Keratinocyte (primary cell): Measurements from ENCODE around the gene WBP1. TPM values are rescaled to one million over a fixed set of nuclear protein-coding genes. Genes with fewer than 3 reads are reported as not detected.
"Not testable (repeated sequence)": the region's sequence is repeated elsewhere in the genome, so short reads cannot be mapped to it uniquely, and the experiment has no call there.

Experiments
- DNase-seq: peaks from one replicate; pipeline ENCODE4 v3.0.0-alpha.2; 2011; ENCODE audit warnings: low read depth, missing footprints, low spot score
- FAIRE-seq: peaks from 2 replicates; lab custom pipeline; 2011; peaks lifted over from hg19 to GRCh38; lab: Jason Lieb, UNC
- H2AFZ ChIP-seq: 2 replicates; pipeline ENCODE4 v1.6.0; 2012; ENCODE audit warnings: low read length, control low read depth, inconsistent platforms; ENCODE audit not compliant: control insufficient read depth
- H3K27ac ChIP-seq: 2 replicates; pipeline ENCODE4 v1.5.1; 2011; ENCODE audit warnings: low read length; ENCODE audit not compliant: control insufficient read depth, insufficient read depth
- H3K27me3 ChIP-seq: 3 replicates; pipeline ENCODE4 v1.6.0; 2011; ENCODE audit warnings: low read length; ENCODE audit not compliant: control insufficient read depth, insufficient read depth; ENCODE audit errors: extremely low read depth
- H3K36me3 ChIP-seq, 2 experiments: 2 replicates in 1 of 2; 3 replicates in 1 of 2; pipeline ENCODE4 v1.5.1; 2011; ENCODE audit warnings: low read length in 2 of 2, mild to moderate bottlenecking in 1 of 2; ENCODE audit not compliant: control insufficient read depth in 2 of 2, insufficient read depth in 2 of 2; ENCODE audit errors: extremely low read depth in 1 of 2
- H3K4me1 ChIP-seq: 3 replicates; pipeline ENCODE4 v1.5.1; 2011; ENCODE audit warnings: low read length; ENCODE audit not compliant: control insufficient read depth, insufficient read depth; ENCODE audit errors: extremely low read depth
- H3K4me2 ChIP-seq: 3 replicates; pipeline ENCODE4 v1.6.0; 2011; ENCODE audit warnings: low read depth, low read length; ENCODE audit not compliant: control insufficient read depth, insufficient read depth; ENCODE audit errors: extremely low read depth
- H3K4me3 ChIP-seq, 3 experiments: fragments of 200-600 bp in 1 of 3; sonication (generic) in 1 of 3; 2 replicates in 2 of 3; 3 replicates in 1 of 3; pipeline ENCODE4 v1.5.1; 2011 to 2016; ENCODE audit warnings: low read length in 3 of 3, mild to moderate bottlenecking in 3 of 3, control low read depth in 2 of 3, inconsistent platforms in 1 of 3, low read depth in 1 of 3, mixed read lengths in 1 of 3, mixed run types in 1 of 3, moderate library complexity in 1 of 3; ENCODE audit not compliant: control insufficient read depth in 2 of 3, insufficient read depth in 2 of 3; ENCODE audit errors: extremely low read depth in 1 of 3
- H3K79me2 ChIP-seq: 2 replicates; pipeline ENCODE4 v1.6.0; 2012; ENCODE audit warnings: low read length; ENCODE audit not compliant: control insufficient read depth, insufficient read depth
- H3K9ac ChIP-seq: 3 replicates; pipeline ENCODE4 v1.6.0; 2011; ENCODE audit warnings: low read length; ENCODE audit not compliant: control insufficient read depth, insufficient read depth; ENCODE audit errors: extremely low read depth
- H3K9me1 ChIP-seq: 3 replicates; pipeline ENCODE4 v1.6.0; 2011; ENCODE audit warnings: low read length; ENCODE audit not compliant: control insufficient read depth, insufficient read depth; ENCODE audit errors: extremely low read depth
- H3K9me3 ChIP-seq: 2 replicates; pipeline ENCODE4 v1.5.1; 2012; ENCODE audit warnings: low read depth, low read length; ENCODE audit not compliant: control insufficient read depth
- H4K20me1 ChIP-seq: 3 replicates; pipeline ENCODE4 v1.6.0; 2011; ENCODE audit warnings: low read length; ENCODE audit not compliant: control insufficient read depth, insufficient read depth; ENCODE audit errors: extremely low read depth
- CTCF ChIP-seq, 3 experiments: IDR thresholded peaks in 1 of 3; conservative IDR thresholded peaks in 1 of 3; optimal IDR thresholded peaks in 1 of 3; 2 replicates in 2 of 3; 3 replicates in 1 of 3; pipeline versions ENCODE3 to v1.5.1; 2011; ENCODE audit warnings: low read length in 3 of 3, mild to moderate bottlenecking in 3 of 3, moderate library complexity in 2 of 3, control low read depth in 1 of 3, inconsistent platforms in 1 of 3; ENCODE audit not compliant: insufficient read depth in 2 of 3; ENCODE audit errors: extremely low read depth in 1 of 3
- EZH2 ChIP-seq: IDR thresholded peaks from one replicate; pipeline ENCODE4 v1.6.1; 2012; ENCODE audit warnings: inconsistent platforms, mild to moderate bottlenecking, low read length, moderate library complexity
- dilution Hi-C: fragments of 300-500 bp; cut with MboI; formaldehyde crosslinking; loops from one replicate; pipeline ENCODE4 v1.7.0; 2020; ENCODE audit warnings: low sequenced_read_pairs; ENCODE audit not compliant: extremely low pct_ligation_motif_present
- polyA plus RNA-seq, 5 experiments: library from polyadenylated mRNA; depleted of rRNA in 3 of 5; stranded (reverse) in 3 of 5; stranded (forward) in 1 of 5; unstranded in 1 of 5; fragments of >200 nt; gene quantifications; 1 replicate in 1 of 5; 2 replicates in 3 of 5; 3 replicates in 1 of 5; pipeline versions ENCODE4 v1.2.1 to v1.2.3, GENCODE V29; 2011 to 2012; ENCODE audit warnings: missing spikeins in 2 of 5, low read depth in 1 of 5, low replicate concordance in 1 of 5

The WBP1 gene
- polyA plus RNA-seq, 1 donor (not counting 4 experiments of a cell fraction or from before 2014, with no cell fraction given) = 75.5 TPM

GRCh38 chr2:74441170-74441689 is 17.0 kb upstream of the WBP1 start:
- TF ChIP-seq EZH2 (no peak), CTCF (optimal IDR thresholded peaks at IDR 0.05 in 1 of 3, IDR thresholded peaks at IDR 0.05 in 1 of 3, conservative IDR thresholded peaks at IDR 0.05 in 1 of 3; ENCODE audit: extremely low read depth in 1 of 3, insufficient read depth in 2 of 3, low read length in 3 of 3) (no peak)
- no peaks in the 10 kb centered on the region for H3K27me3 ChIP-seq
- dilution Hi-C loops = no loop called here
- H3K4me3 ChIP-seq = peak overlapping the region; percentile 74 to 98 (median 78)
- H3K36me3 ChIP-seq = peaks cover 12 to 29% of the 10 kb centered on the region in 2 experiments
- H3K4me2 ChIP-seq = peak overlapping the region; percentile 84
- H3K79me2 ChIP-seq = peaks cover 56% of the 10 kb centered on the region
- H3K9ac ChIP-seq = peak overlapping the region; percentile 98
- peak overlapping the region; percentile 93 for H3K27ac ChIP-seq
- DNase-seq (no peak), FAIRE-seq (no peak)
- H4K20me1 ChIP-seq = peaks cover 15% of the 10 kb centered on the region
- H3K9me3 ChIP-seq = no peaks in the 10 kb centered on the region
- H3K9me1 ChIP-seq = peaks cover 4% of the 10 kb centered on the region
- peaks cover 33% of the 10 kb centered on the region for H3K4me1 ChIP-seq
- peak overlapping the region; percentile 30 for H2AFZ ChIP-seq

DNA sequence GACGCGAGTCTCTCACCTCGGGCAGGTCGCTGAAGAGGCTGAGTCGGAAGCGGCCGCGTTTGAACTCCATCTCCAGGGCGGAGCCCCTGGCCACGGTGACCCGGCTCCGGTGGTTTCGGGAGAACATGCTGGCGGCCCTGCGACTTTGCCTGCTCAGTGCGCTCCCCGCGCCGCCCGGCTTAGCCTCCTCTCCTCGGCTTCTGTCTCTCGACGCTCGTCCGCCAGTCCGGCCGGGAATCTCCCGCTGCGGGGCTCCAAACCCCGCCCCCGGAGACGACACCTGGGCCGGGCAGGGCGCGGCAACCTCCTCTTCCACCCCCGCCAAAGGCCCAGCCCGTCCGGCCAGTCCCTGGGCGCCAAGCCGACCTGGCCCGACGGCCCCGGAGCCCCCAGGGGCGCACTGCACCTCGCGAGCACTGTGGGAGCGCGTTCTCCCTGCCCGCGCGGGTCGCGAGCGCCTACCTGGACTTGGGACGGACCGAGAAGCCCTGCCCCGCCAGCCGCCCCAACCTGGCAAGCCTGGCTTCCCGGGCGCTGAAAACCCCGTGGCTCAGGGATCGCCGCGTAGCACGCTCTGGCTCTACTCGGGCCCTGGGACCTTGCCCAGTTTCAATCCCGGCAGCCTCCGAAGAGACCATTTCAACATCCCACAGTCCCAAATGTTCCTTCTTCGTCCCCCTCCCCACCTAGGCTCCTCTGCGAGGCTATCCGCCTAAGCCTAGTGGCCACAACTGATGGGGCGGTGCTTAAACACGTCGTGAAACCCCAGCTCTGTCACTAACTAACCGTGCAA is 16.4 kb upstream of the WBP1 start, which contains the start of gene RTKN:
RTKN (minus strand) TSS at position 248 of the 793 bp plus-strand sequence; CDS start at position 127, 121 bp downstream.
- Histone ChIP-seq H4K20me1 (peaks cover 8% of the 10 kb centered on the region), H2AFZ (peak within 1 kb of the TSS; percentile 69), H3K4me3 (peak within 1 kb of the TSS; percentile 74 to 98 (median 78)), H3K27me3 (no peaks in the 10 kb centered on the region), H3K4me2 (peak within 1 kb of the TSS; percentile 84), H3K9ac (peak within 1 kb of the TSS; percentile 98), H3K4me1 (peaks cover 33% of the 10 kb centered on the region), H3K9me1 (peaks cover 4% of the 10 kb centered on the region), H3K79me2 (peaks cover 50% of the 10 kb centered on the region), H3K9me3 (no peaks in the 10 kb centered on the region), H3K27ac (peak within 1 kb of the TSS; percentile 93), H3K36me3 (peaks cover 8 to 22% of the 10 kb centered on the region in 2 experiments)
- dilution Hi-C loops = no loop called here
- DNase-seq = no peak
- no peak for FAIRE-seq
- no peak for TF ChIP-seq CTCF (optimal IDR thresholded peaks at IDR 0.05 in 1 of 3, IDR thresholded peaks at IDR 0.05 in 1 of 3, conservative IDR thresholded peaks at IDR 0.05 in 1 of 3; ENCODE audit: extremely low read depth in 1 of 3, insufficient read depth in 2 of 3, low read length in 3 of 3)
- TF ChIP-seq EZH2 = no peak

DNA sequence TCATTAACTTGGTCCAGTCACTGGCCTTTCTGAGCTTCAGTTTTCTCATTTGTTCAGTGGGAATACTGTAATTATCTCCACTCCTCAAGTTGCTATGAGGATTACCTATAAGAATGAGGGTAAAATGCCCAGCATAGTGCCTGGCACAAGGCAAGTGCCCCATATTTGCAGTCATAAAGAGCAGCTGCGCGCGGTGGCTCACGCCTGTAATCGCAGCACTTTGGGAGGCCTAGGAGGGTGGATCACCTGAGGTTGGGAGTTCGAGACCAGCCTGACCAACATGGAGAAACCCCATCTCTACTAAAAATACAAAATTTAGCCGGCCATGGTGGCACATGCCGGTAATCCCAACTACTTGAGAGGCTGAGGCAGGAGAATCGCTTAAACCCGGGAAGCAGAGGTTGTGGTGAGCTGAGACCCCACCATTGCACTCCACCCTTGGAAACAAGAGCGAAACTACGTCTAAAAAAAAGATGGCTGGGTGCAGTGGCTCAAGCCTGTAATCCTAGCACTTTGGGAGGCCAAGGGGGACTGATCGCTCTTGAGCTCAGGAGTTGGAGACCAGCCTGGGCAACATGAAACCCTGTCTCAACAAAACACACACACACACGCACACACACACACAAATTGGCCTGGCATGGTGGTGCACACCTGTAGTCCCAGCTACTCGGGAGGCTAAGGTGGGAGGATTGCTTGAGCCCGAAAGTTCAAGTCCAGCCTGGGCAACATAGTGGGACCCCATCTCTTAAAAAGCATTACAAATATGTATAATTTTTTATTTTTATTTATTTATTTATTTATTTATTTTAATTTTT is 15.5 kb upstream of the WBP1 start:
- Histone ChIP-seq H2AFZ (peak overlapping the region; percentile 69), H3K27ac (peak overlapping the region; percentile 93)
- FAIRE-seq = peak; percentile 53

More for the DNA sequence above, 15.5 kb upstream of the WBP1 start:
- H3K9me1 ChIP-seq, H3K27me3 ChIP-seq, H4K20me1 ChIP-seq, dilution Hi-C loops, H3K9me3 ChIP-seq, DNase-seq: not testable (repeated sequence)
- H3K36me3 ChIP-seq = peaks cover 8 to 15% of the 10 kb centered on the region in 2 experiments
- peak overlapping the region; percentile 98 for H3K9ac ChIP-seq
- H3K4me3 ChIP-seq = peak overlapping the region; percentile 74 to 98 (median 78)
- peak overlapping the region; percentile 84 for H3K4me2 ChIP-seq
- peaks cover 32% of the 10 kb centered on the region for H3K4me1 ChIP-seq
- peaks cover 42% of the 10 kb centered on the region for H3K79me2 ChIP-seq
